ENCODE measurements around the gene IRS1.

Gene IRS1

DNA sequence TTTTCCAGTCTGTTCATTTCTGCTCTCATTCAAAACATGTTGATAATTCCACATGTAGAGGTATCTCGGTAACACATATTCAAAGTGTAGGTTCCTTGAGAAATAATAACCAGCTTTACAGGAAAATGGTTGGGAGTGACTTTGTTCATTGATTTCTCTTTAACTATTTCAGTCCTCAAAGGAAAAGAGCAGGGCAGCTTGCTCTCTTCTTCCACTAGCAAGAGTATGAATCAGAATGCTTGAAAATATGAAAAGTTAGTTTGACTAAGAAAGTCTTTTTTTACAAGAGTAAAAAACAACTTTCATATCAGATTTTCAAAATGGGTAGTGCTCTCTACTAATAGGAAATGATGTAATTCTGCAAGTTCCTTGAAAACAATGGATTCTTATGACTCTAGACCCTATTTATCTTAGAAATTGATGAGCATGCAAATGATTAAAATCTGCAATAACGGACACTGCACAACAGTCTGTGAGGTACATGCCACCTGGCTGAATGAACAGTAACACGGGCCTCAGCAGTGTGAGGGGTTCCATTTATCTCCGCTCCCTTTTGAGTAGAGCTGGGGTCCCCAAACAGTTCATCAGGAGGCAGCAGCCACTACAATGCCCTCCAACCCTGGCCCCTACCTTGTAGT lies 65.6 kb downstream of the IRS1 start:
- ChIA-PET POLR2A (no interaction called here), CTCF (interaction anchor here (0.8 to 2.4 kb wide), 4 partner anchors 9 to 518 kb away, joined by 3 to 9 read pairs (median 4); no protein-coding TSS in a partner anchor)
- TF ChIP-seq, protein P1, sequence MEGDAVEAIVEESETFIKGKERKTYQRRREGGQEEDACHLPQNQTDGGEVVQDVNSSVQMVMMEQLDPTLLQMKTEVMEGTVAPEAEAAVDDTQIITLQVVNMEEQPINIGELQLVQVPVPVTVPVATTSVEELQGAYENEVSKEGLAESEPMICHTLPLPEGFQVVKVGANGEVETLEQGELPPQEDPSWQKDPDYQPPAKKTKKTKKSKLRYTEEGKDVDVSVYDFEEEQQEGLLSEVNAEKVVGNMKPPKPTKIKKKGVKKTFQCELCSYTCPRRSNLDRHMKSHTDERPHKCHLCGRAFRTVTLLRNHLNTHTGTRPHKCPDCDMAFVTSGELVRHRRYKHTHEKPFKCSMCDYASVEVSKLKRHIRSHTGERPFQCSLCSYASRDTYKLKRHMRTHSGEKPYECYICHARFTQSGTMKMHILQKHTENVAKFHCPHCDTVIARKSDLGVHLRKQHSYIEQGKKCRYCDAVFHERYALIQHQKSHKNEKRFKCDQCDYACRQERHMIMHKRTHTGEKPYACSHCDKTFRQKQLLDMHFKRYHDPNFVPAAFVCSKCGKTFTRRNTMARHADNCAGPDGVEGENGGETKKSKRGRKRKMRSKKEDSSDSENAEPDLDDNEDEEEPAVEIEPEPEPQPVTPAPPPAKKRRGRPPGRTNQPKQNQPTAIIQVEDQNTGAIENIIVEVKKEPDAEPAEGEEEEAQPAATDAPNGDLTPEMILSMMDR (IDR thresholded peaks at IDR 0.05; ENCODE audit: control extremely low read depth, extremely low read depth, low read depth, missing control alignments), result no peak
- no peak for DNase-seq (ENCODE audit: extremely low spot score)

DNA sequence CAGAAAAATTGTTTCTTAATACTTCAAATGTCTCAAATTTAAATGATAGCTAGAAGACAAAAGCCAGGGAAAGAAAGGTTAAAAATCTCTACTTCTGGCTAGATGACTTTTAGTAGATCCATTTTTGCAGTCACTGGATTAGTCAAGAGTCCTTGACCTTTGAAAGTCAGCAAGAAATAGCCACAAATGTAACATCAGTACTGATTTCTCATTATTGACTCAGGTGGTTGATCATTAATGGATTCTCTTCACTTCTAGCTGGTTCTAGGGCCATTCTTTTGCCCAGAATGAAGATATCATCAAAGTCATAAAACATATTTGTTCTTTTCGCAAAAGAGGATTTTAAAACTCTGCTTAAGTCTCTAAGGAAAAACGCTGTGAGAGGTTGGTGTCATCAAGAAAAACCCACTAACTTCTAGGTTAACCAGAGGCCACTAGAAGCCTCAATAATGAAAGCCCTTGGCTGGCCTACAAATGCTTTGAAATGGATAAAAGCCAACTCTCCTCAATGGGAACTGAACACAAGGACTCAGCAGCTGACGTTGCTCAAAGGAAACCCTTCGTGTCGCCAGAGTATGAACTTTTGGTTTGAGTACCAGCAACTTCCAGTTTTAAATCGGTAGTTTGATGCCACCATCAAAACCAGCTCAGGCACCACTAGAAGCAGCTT lies 66.3 kb downstream of the IRS1 start:
- TF ChIP-seq, protein P1 (IDR thresholded peaks at IDR 0.05; ENCODE audit: control extremely low read depth, extremely low read depth, low read depth, missing control alignments), result no peak
- no peak for DNase-seq (ENCODE audit: extremely low spot score)
- POLR2A ChIA-PET, result no interaction called here
- CTCF ChIA-PET, result interaction anchor here (0.8 to 2.4 kb wide), 2 partner anchors 9 kb away, joined by 3 to 9 read pairs; no protein-coding TSS in a partner anchor

DNA sequence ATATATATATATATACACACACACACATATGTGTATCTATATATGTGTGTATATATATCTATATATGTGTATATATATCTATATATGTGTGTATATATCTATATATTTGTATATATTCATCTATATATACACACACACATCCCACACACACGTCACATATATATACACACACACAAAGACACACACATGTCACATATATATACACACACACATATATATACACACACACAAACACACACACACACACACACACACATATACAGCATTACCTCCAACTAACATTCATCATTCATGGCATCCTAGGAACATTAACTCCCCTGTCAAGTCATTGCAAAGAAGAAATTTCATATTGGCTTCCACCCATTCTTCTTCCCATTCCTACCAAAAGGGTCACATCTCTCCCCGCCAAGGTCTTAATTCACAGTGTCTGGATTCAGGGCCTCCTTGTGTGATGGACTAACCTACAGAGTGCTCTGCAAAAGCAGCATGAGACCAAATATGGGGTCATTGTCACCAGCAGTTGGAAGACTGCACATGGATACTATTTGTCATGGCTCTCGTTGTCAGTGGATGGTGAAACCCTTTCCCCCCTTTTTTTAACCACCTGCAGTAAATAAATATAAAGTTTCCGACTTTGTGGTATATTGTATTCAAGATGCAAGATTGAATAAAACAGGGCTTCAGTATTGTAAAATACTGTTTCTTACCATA lies 67.0 kb downstream of the IRS1 start:
- no peak for DNase-seq (ENCODE audit: extremely low spot score)
- ChIA-PET POLR2A (no interaction called here), CTCF (interaction anchor here (0.8 to 2.4 kb wide), 3 partner anchors 8 to 22 kb away, joined by 3 to 9 read pairs (median 5); no protein-coding TSS in a partner anchor)
- TF ChIP-seq, protein P1 (IDR thresholded peaks at IDR 0.05; ENCODE audit: control extremely low read depth, extremely low read depth, low read depth, missing control alignments), result no peak

DNA sequence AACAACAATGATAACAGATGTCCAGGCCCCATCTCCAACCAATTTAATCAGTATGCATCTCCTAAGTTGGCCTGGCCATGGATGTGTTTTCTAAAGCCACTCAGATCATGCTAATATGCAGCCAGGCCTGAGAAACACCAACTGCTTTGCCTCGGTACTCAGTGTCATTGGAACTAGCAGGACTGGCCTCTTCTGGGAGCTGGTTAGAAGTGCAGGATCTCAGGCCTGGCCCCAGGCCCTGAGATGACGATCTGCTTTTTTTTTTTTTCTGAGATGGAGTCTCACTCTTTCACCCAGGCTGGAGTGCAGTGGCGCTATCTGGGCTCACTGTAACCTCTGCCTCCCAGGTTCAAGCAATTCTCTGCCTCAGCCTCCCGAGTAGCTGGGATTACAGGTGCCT lies 69.1 kb downstream of the IRS1 start:
- TF ChIP-seq, protein P1 (IDR thresholded peaks at IDR 0.05; ENCODE audit: control extremely low read depth, extremely low read depth, low read depth, missing control alignments), result no peak
- ChIA-PET POLR2A (no interaction called here), CTCF (interaction anchor here (1.5 kb wide), 1 partner anchor 72 kb away, joined by 3 read pairs; no protein-coding TSS in a partner anchor)
- DNase-seq (ENCODE audit: extremely low spot score), result no peak

DNA sequence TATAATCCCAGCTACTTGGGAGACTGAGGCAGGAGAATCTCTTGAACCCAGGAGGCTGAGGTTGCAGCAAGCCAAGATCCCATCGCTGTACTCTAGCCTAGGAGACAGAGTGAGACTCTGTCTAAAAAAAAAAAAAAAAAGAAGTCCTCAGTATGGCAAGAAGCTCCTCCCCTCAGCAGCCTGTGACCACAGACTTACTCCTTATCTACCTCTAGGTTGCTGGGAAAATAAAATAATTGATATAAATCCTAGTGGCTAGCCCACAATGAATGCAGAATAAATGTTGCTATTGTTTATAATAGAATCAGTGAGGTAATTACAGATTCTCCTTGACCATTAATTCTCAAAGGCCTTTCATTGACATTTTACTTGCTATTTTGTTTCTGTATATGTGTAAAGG lies 70.6 kb downstream of the IRS1 start:
- ChIA-PET POLR2A (no interaction called here), CTCF (no interaction called here)
- no peak for DNase-seq (ENCODE audit: extremely low spot score)
- TF ChIP-seq, protein P1 (IDR thresholded peaks at IDR 0.05; ENCODE audit: control extremely low read depth, extremely low read depth, low read depth, missing control alignments), result no peak

DNA sequence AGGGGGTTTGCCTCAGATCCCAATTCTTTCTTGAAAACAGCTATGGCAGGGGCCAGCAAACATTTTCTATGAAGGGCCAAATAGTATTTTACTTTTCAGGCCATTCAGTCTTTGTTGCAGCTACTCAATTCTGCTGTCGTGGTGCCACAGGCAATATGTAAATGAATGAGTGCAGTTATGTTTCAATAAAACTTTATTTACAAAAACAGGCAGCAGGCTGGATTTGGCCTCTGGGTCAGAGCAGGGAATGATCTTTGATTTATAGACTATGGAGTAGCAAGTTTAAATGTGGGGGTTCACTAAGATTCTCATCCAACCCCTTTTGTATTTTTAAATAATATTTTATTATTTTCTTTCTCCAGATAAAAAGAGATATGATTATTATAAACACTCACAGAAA lies 72.4 kb downstream of the IRS1 start:
- TF ChIP-seq, protein P1 (IDR thresholded peaks at IDR 0.05; ENCODE audit: control extremely low read depth, extremely low read depth, low read depth, missing control alignments), result no peak
- ChIA-PET POLR2A (no interaction called here), CTCF (no interaction called here)
- no peak for DNase-seq (ENCODE audit: extremely low spot score)

Measured in GM10248 (cell line).